PC-3 (cell line): ENCODE data around the gene KIAA1217. TPM values are rescaled to one million over a fixed set of nuclear protein-coding genes. Genes with fewer than 3 reads are reported as not detected.

ENCODE experiments used
- ATAC-seq: fragments of 200-7000 bp; cut with Tn5 transposase; 2 replicates; pipeline ENCODE4 v1.9.1; 2020; ENCODE audit warnings: mild to moderate bottlenecking, moderate library complexity
- BruUV-seq: library from RNA; stranded (reverse); fragments of 400-500 nt; replicated peaks from 2 replicates; lab custom pipeline; 2021; lab: Mats Ljungman, UMichigan
- CTCF ChIA-PET: fragments of 300-600 bp; sonication (Branson Sonifier 250); formaldehyde crosslinking; loops from one replicate; lab custom pipeline; 2022; ENCODE audit warnings: antibody characterized with exemption; lab: Charles Lee
- POLR2A ChIA-PET: fragments of 300-600 bp; sonication (Branson Sonifier 250); formaldehyde crosslinking; loops from one replicate; lab custom pipeline; 2022; ENCODE audit warnings: antibody characterized with exemption; ENCODE audit not compliant: unreplicated experiment; lab: Charles Lee
- DNase-seq: peaks from one replicate; pipeline ENCODE4 v3.0.0-alpha.2; 2015
- H2AFZ ChIP-seq: fragments of 300-600 bp; sonication (generic); 2 replicates; pipeline ENCODE4 v1.6.0; 2016; ENCODE audit warnings: antibody characterized with exemption, low read length
- H3F3A ChIP-seq: fragments of 300-600 bp; sonication (generic); one replicate; pipeline ENCODE4 v1.6.0; 2017; ENCODE audit warnings: antibody characterized with exemption, low read length, control low read depth, mild to moderate bottlenecking; ENCODE audit not compliant: unreplicated experiment
- H3K27ac ChIP-seq: fragments of 300-600 bp; sonication (generic); 2 replicates; pipeline ENCODE4 v1.5.1; 2016; ENCODE audit warnings: mild to moderate bottlenecking, low read length
- H3K27me3 ChIP-seq: fragments of 300-600 bp; sonication (generic); 2 replicates; pipeline ENCODE4 v1.6.1; 2016; ENCODE audit warnings: low read length, mixed read lengths
- H3K36me3 ChIP-seq: fragments of 300-600 bp; sonication (generic); 2 replicates; pipeline ENCODE4 v1.6.1; 2016; ENCODE audit warnings: low read depth, mixed run types, low read length, mixed read lengths
- H3K4me1 ChIP-seq: fragments of 300-600 bp; sonication (generic); 2 replicates; pipeline ENCODE4 v1.5.1; 2016; ENCODE audit warnings: low read length; ENCODE audit not compliant: insufficient read depth
- H3K4me2 ChIP-seq: fragments of 300-600 bp; sonication (generic); 2 replicates; pipeline ENCODE4 v1.6.0; 2016; ENCODE audit warnings: low read length
- H3K4me3 ChIP-seq: fragments of 300-600 bp; sonication (generic); 2 replicates; pipeline ENCODE4 v1.5.1; 2016; ENCODE audit warnings: mild to moderate bottlenecking, low read length, mixed read lengths
- H3K79me2 ChIP-seq: fragments of 300-600 bp; sonication (generic); 2 replicates; pipeline ENCODE4 v1.6.1; 2017; ENCODE audit warnings: low read length, mixed read lengths
- H3K9ac ChIP-seq: fragments of 300-600 bp; sonication (generic); 2 replicates; pipeline ENCODE4 v1.6.0; 2016; ENCODE audit warnings: mild to moderate bottlenecking, low read length
- H3K9me2 ChIP-seq: fragments of 300-600 bp; sonication (generic); replicated peaks from 2 replicates; pipeline ENCODE4 v1.6.1; 2016; ENCODE audit warnings: mixed run types, low read length, mixed read lengths
- H3K9me3 ChIP-seq: fragments of 300-600 bp; sonication (generic); 2 replicates; pipeline ENCODE4 v1.6.1; 2016; ENCODE audit warnings: low read length, mixed read lengths
- H4K20me1 ChIP-seq: fragments of 300-600 bp; sonication (generic); 2 replicates; pipeline ENCODE4 v1.6.1; 2016; ENCODE audit warnings: low read length, mixed read lengths
- EZH2 ChIP-seq: fragments of 300-600 bp; sonication (generic); IDR thresholded peaks from one replicate; pipeline ENCODE4 v1.6.1; 2017; ENCODE audit warnings: antibody characterized with exemption, mild to moderate bottlenecking, low read length; ENCODE audit not compliant: unreplicated experiment
- EZH2phosphoT487 ChIP-seq: fragments of 300-600 bp; sonication (generic); IDR thresholded peaks from 2 replicates; pipeline ENCODE4 v1.6.1; 2018; ENCODE audit warnings: mild to moderate bottlenecking, antibody characterized with exemption, low read length, borderline replicate concordance
- intact Hi-C: fragments of 100-400 bp; cut with micrococcal nuclease; formaldehyde crosslinking; loops from 2 replicates; pipeline ENCODE4 v1.9.0; 2023
- total RNA-seq: library from RNA; depleted of rRNA; stranded (reverse); fragments of >200 nt; gene quantifications from 2 replicates; pipeline ENCODE4 v1.2.3, GENCODE V29; 2014
- TF ChIP-seq, protein P1 (sequence below): fragments of 300-600 bp; sonication (generic); conservative IDR thresholded peaks from 2 replicates; pipeline ENCODE4 v1.5.1; 2017; ENCODE audit warnings: antibody characterized with exemption, low read depth, mild to moderate bottlenecking, low read length

The KIAA1217 gene
- total RNA-seq, 1 experiment from 2014 or later, result 16.0 TPM

DNA sequence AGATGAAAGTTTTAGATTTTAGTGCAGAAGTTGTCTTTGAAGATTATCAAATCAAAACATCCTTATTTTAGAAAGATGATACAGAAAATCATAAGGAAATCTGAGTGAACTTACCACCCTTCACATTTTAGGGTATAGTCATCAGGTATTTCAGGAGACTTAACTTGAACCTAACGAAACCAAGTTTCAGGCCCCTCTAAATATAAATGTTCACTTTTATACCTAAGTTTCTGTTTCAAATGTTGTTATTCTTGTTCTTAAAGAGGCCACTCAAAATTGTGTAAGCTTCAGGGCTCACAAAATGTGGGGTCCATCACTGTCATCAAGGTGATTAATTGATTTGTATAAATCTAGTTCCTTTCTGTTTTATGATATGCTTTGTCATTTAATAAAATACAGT lies 216.2 kb downstream of the KIAA1217 start:
- no peak overlapping the region for H3K4me2 ChIP-seq
- no peak overlapping the region for H2AFZ ChIP-seq
- ATAC-seq (no peak), DNase-seq (no peak)
- H3F3A ChIP-seq, result no peaks in the 10 kb centered on the region
- H4K20me1 ChIP-seq, result no peaks in the 10 kb centered on the region
- H3K4me1 ChIP-seq, result peaks cover 8% of the 10 kb centered on the region
- H3K4me3 ChIP-seq, result no peak overlapping the region
- no peaks in the 10 kb centered on the region for H3K27me3 ChIP-seq
- no peak overlapping the region for H3K9ac ChIP-seq
- no TSS peak for BruUV-seq
- no peaks in the 10 kb centered on the region for H3K9me2 ChIP-seq
- no peak overlapping the region for H3K27ac ChIP-seq
- TF ChIP-seq EZH2phosphoT487 (no peak), EZH2 (no peak)
- TF ChIP-seq, protein P1, sequence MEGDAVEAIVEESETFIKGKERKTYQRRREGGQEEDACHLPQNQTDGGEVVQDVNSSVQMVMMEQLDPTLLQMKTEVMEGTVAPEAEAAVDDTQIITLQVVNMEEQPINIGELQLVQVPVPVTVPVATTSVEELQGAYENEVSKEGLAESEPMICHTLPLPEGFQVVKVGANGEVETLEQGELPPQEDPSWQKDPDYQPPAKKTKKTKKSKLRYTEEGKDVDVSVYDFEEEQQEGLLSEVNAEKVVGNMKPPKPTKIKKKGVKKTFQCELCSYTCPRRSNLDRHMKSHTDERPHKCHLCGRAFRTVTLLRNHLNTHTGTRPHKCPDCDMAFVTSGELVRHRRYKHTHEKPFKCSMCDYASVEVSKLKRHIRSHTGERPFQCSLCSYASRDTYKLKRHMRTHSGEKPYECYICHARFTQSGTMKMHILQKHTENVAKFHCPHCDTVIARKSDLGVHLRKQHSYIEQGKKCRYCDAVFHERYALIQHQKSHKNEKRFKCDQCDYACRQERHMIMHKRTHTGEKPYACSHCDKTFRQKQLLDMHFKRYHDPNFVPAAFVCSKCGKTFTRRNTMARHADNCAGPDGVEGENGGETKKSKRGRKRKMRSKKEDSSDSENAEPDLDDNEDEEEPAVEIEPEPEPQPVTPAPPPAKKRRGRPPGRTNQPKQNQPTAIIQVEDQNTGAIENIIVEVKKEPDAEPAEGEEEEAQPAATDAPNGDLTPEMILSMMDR, result no peak
- no peaks in the 10 kb centered on the region for H3K79me2 ChIP-seq
- intact Hi-C loops, result no loop called here
- POLR2A ChIA-PET, result no interaction called here
- H3K9me3 ChIP-seq, result no peaks in the 10 kb centered on the region
- CTCF ChIA-PET, result no interaction called here
- no peaks in the 10 kb centered on the region for H3K36me3 ChIP-seq

DNA sequence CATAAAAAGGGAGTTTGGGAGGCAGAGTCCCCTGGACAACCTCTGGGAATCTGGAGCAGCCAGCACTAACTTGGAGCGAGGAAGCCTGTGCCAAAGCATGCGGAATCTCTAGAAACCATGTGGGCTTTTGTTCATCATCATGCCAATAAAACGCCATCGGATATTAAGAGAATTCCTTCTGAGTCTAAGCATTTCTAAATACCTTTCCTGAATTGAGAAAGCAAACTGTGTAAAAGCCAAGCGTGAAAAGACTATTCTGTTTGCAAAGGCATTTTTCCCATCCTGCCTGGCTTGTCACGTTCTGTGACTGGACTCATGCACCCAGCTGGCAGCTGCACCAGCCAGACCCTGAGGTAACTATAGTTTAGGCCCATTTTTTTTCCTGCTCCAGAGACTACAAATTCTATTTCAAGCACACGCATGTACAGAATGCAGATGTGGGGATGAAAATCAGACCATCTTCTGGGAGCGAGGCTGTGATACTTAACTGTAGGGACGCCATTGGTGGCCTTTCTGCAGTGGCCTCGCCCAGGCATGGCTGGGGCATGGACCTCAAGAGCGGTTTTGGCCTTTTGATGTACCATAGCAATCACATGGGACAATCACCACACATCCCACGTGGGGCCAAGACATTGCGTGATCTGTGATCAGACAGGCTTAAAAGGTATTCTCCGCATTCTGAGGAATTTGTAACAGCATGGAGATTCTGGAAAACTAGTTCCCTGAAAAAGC lies 218.9 kb downstream of the KIAA1217 start:
- no peak for TF ChIP-seq EZH2phosphoT487
- TF ChIP-seq EZH2, result no peak
- TF ChIP-seq, protein P1, result no peak
- peaks cover 14% of the 10 kb centered on the region for H3K4me1 ChIP-seq
- CTCF ChIA-PET, result no interaction called here
- ATAC-seq, result no peak
- POLR2A ChIA-PET, result no interaction called here
- H3K4me3 ChIP-seq, result no peak overlapping the region
- DNase-seq, result no peak
- no peaks in the 10 kb centered on the region for H3K36me3 ChIP-seq
- intact Hi-C loops, result no loop called here
- BruUV-seq, result TSS peak; percentile 86
- H3K79me2 ChIP-seq, result no peaks in the 10 kb centered on the region
- H3K27me3 ChIP-seq, result no peaks in the 10 kb centered on the region
- 0 out of 2 replicates have a peak overlapping the region, but pooled peaks have one; percentile 18 for H3K4me2 ChIP-seq
- H3K27ac ChIP-seq, result peak overlapping the region; percentile 38; the same call in 1 of the 2 replicates
- H3K9ac ChIP-seq, result peak overlapping the region; percentile 20; the same call in 1 of the 2 replicates
- no peaks in the 10 kb centered on the region for H4K20me1 ChIP-seq
- H3K9me2 ChIP-seq, result no peaks in the 10 kb centered on the region
- no peak overlapping the region for H2AFZ ChIP-seq
- no peaks in the 10 kb centered on the region for H3K9me3 ChIP-seq
- no peaks in the 10 kb centered on the region for H3F3A ChIP-seq

DNA sequence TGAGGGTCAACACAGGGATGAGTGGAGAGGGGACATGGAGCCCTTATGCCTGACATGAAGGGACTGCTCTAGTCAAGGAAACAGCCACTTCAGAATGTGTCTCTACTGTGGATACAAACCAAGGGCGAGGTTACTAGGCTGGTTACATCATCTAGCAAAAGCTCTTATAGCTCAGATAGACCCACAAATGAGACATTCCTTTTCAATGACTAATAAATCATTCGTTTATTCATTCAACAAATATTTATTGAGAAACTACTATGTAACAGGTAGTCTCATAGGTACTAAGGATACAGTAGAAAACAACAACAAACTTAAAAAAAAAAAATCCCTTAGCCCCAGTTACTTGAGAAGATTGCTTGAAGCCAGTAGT lies 219.5 kb downstream of the KIAA1217 start:
- peak; percentile 80 for DNase-seq
- Histone ChIP-seq H3K4me2 (0 out of 2 replicates have a peak overlapping the region, but pooled peaks have one; percentile 18), H2AFZ (no peak overlapping the region), H3K4me1 (peaks cover 16% of the 10 kb centered on the region), H3K9me3 (no peaks in the 10 kb centered on the region), H3K79me2 (no peaks in the 10 kb centered on the region), H4K20me1 (no peaks in the 10 kb centered on the region), H3K36me3 (no peaks in the 10 kb centered on the region), H3K27me3 (no peaks in the 10 kb centered on the region), H3F3A (no peaks in the 10 kb centered on the region), H3K9me2 (no peaks in the 10 kb centered on the region), H3K27ac (peak overlapping the region; percentile 38), H3K4me3 (no peak overlapping the region), H3K9ac (no peak overlapping the region)
- intact Hi-C loops, result no loop called here
- BruUV-seq, result no TSS peak
- CTCF ChIA-PET, result no interaction called here
- POLR2A ChIA-PET, result interaction anchor here (0.6 kb wide), 1 partner anchor 39 kb away, joined by 3 read pairs; no protein-coding TSS in a partner anchor
- TF ChIP-seq, protein P1, result no peak
- TF ChIP-seq EZH2 (no peak), EZH2phosphoT487 (no peak)
- ATAC-seq, result peak; percentile 90
